SJSA1 (cell line): ENCODE data around the gene CUEDC1. TPM values are rescaled to one million over a fixed set of nuclear protein-coding genes. Genes with fewer than 3 reads are reported as not detected.

Source experiments
- DNase-seq, 2 experiments: peaks; one replicate each; pipeline ENCODE4 v3.0.0-alpha.2; 2015 to 2020; ENCODE audit warnings: low spot score in 2 of 2, low read depth in 1 of 2
- H3K27ac ChIP-seq: fragments of 250-450 bp; sonication (Bioruptor Pico); 2 replicates; pipeline ENCODE4 v1.5.1; 2020; ENCODE audit warnings: mild to moderate bottlenecking, moderate library complexity
- H3K27me3 ChIP-seq: fragments of 250-450 bp; sonication (Bioruptor Pico); replicated peaks from 2 replicates; pipeline ENCODE4 v1.5.1; 2020; ENCODE audit warnings: mild to moderate bottlenecking, moderate library complexity
- H3K36me3 ChIP-seq: fragments of 250-450 bp; sonication (Bioruptor Pico); 2 replicates; pipeline ENCODE4 v1.5.1; 2020; ENCODE audit warnings: mild to moderate bottlenecking
- H3K4me1 ChIP-seq: fragments of 250-450 bp; sonication (Bioruptor Pico); replicated peaks from 2 replicates; pipeline ENCODE4 v1.6.1; 2021; ENCODE audit warnings: mild to moderate bottlenecking
- H3K4me3 ChIP-seq: fragments of 250-450 bp; sonication (Bioruptor Pico); 2 replicates; pipeline ENCODE4 v1.5.1; 2020; ENCODE audit warnings: mild to moderate bottlenecking
- H3K9me3 ChIP-seq: fragments of 250-450 bp; sonication (Bioruptor Pico); replicated peaks from 2 replicates; pipeline ENCODE4 v1.5.1; 2020; ENCODE audit warnings: mild to moderate bottlenecking
- total RNA-seq: library from RNA; depleted of rRNA; stranded (reverse); fragments of >200 nt; shearing (Covaris generic); gene quantifications from 2 replicates; pipeline ENCODE4 v1.2.3, GENCODE V29; 2014

CUEDC1 gene
- total RNA-seq, 1 experiment from 2014 or later = 27.3 TPM

- H3K27me3 ChIP-seq = no peaks in the 10 kb centered on the region
- H3K9me3 ChIP-seq = no peaks in the 10 kb centered on the region
- H3K36me3 ChIP-seq = peaks cover 6% of the 10 kb centered on the region; the same call in 1 of the 2 replicates
- no peak for DNase-seq
- H3K4me3 ChIP-seq = no peak overlapping the region
- H3K4me1 ChIP-seq = peaks cover 62% of the 10 kb centered on the region
- peak overlapping the region; percentile 82 for H3K27ac ChIP-seq
Observed at GRCh38 chr17:57903961-57904360, 51.3 kb downstream of the CUEDC1 start.

GRCh38 chr17:57902800-57903759 lies 52.1 kb downstream of the CUEDC1 start:
- DNase-seq = peak; percentile 92 to 93
- H3K4me1 ChIP-seq = peaks cover 71% of the 10 kb centered on the region
- H3K4me3 ChIP-seq = no peak overlapping the region
- H3K27me3 ChIP-seq = no peaks in the 10 kb centered on the region
- peak overlapping the region; percentile 82 for H3K27ac ChIP-seq
- no peaks in the 10 kb centered on the region for H3K9me3 ChIP-seq
- H3K36me3 ChIP-seq = peaks cover 6% of the 10 kb centered on the region; the same call in 1 of the 2 replicates

GRCh38 chr17:57902117-57902799 lies 53.0 kb downstream of the CUEDC1 start:
- H3K27me3 ChIP-seq = no peaks in the 10 kb centered on the region
- DNase-seq = no peak
- peaks cover 6% of the 10 kb centered on the region; the same call in 1 of the 2 replicates for H3K36me3 ChIP-seq
- H3K4me1 ChIP-seq = peaks cover 73% of the 10 kb centered on the region
- H3K27ac ChIP-seq = peak overlapping the region; percentile 82
- no peak overlapping the region for H3K4me3 ChIP-seq
- no peaks in the 10 kb centered on the region for H3K9me3 ChIP-seq

- no peak overlapping the region for H3K27ac ChIP-seq
- H3K36me3 ChIP-seq = peaks cover 6% of the 10 kb centered on the region; the same call in 1 of the 2 replicates
- H3K27me3 ChIP-seq = no peaks in the 10 kb centered on the region
- H3K4me1 ChIP-seq = peaks cover 68% of the 10 kb centered on the region
- no peaks in the 10 kb centered on the region for H3K9me3 ChIP-seq
- no peak overlapping the region for H3K4me3 ChIP-seq
- DNase-seq = no peak
Observed at GRCh38 chr17:57900991-57901743, 54.0 kb downstream of the CUEDC1 start.

- no peaks in the 10 kb centered on the region for H3K27me3 ChIP-seq
- no peak overlapping the region for H3K4me3 ChIP-seq
- peak overlapping the region; percentile 35 for H3K27ac ChIP-seq
- H3K36me3 ChIP-seq = peaks cover 6% of the 10 kb centered on the region; the same call in 1 of the 2 replicates
- H3K9me3 ChIP-seq = no peaks in the 10 kb centered on the region
- DNase-seq = no peak
- H3K4me1 ChIP-seq = peaks cover 54% of the 10 kb centered on the region
Observed at GRCh38 chr17:57899822-57900221, 55.4 kb downstream of the CUEDC1 start.

- no peak overlapping the region for H3K4me3 ChIP-seq
- peaks cover 6% of the 10 kb centered on the region; the same call in 1 of the 2 replicates for H3K36me3 ChIP-seq
- H3K9me3 ChIP-seq = no peaks in the 10 kb centered on the region
- peak overlapping the region; percentile 35 for H3K27ac ChIP-seq
- peaks cover 53% of the 10 kb centered on the region for H3K4me1 ChIP-seq
- DNase-seq = no peak
- H3K27me3 ChIP-seq = no peaks in the 10 kb centered on the region
Observed at GRCh38 chr17:57899391-57899790, 55.8 kb downstream of the CUEDC1 start.

- DNase-seq = peak; percentile 90 to 95
- peak overlapping the region; percentile 35 for H3K27ac ChIP-seq
Observed at GRCh38 chr17:57898487-57899311, 56.5 kb downstream of the CUEDC1 start.

GRCh38 chr17:57895382-57896060 lies 59.7 kb downstream of the CUEDC1 start:
- peaks cover 3% of the 10 kb centered on the region; the same call in 1 of the 2 replicates for H3K36me3 ChIP-seq
- DNase-seq = no peak
- H3K27me3 ChIP-seq = no peaks in the 10 kb centered on the region
- H3K4me1 ChIP-seq = peaks cover 68% of the 10 kb centered on the region
- H3K4me3 ChIP-seq = no peak overlapping the region
- H3K9me3 ChIP-seq = no peaks in the 10 kb centered on the region
- no peak overlapping the region for H3K27ac ChIP-seq

More at GRCh38 chr17:57898487-57899311, 56.5 kb downstream of the CUEDC1 start:
- Histone ChIP-seq H3K4me1 (peaks cover 53% of the 10 kb centered on the region), H3K4me3 (no peak overlapping the region), H3K36me3 (peaks cover 6% of the 10 kb centered on the region; the same call in 1 of the 2 replicates), H3K9me3 (no peaks in the 10 kb centered on the region), H3K27me3 (no peaks in the 10 kb centered on the region)

- Histone ChIP-seq H3K9me3 (no peaks in the 10 kb centered on the region), H3K36me3 (peaks cover 7% of the 10 kb centered on the region; the same call in 1 of the 2 replicates), H3K27me3 (no peaks in the 10 kb centered on the region), H3K4me3 (no peak overlapping the region), H3K27ac (no peak overlapping the region), H3K4me1 (peaks cover 68% of the 10 kb centered on the region)
- DNase-seq = no peak
Observed at GRCh38 chr17:57894848-57895247, 60.4 kb downstream of the CUEDC1 start.

GRCh38 chr17:57892820-57893595 lies 62.2 kb downstream of the CUEDC1 start:
- peak; percentile 94 for DNase-seq
- Histone ChIP-seq H3K4me3 (no peak overlapping the region), H3K27me3 (no peaks in the 10 kb centered on the region), H3K27ac (peak overlapping the region; percentile 93), H3K4me1 (peaks cover 52% of the 10 kb centered on the region), H3K36me3 (peaks cover 7% of the 10 kb centered on the region; the same call in 1 of the 2 replicates), H3K9me3 (no peaks in the 10 kb centered on the region)

- H3K4me3 ChIP-seq = no peak overlapping the region
- peaks cover 51% of the 10 kb centered on the region for H3K4me1 ChIP-seq
- peak; percentile 91 to 96 for DNase-seq
- no peaks in the 10 kb centered on the region for H3K27me3 ChIP-seq
- peaks cover 7% of the 10 kb centered on the region; the same call in 1 of the 2 replicates for H3K36me3 ChIP-seq
- no peaks in the 10 kb centered on the region for H3K9me3 ChIP-seq
- H3K27ac ChIP-seq = peak overlapping the region; percentile 93
Observed at GRCh38 chr17:57892146-57892819, 62.9 kb downstream of the CUEDC1 start.
